ENCODE measurements around the gene HMGN4. TPM values are rescaled to one million over a fixed set of nuclear protein-coding genes. Genes with fewer than 3 reads are reported as not detected.

HMGN4 gene
- total and polyA plus RNA-seq, 2 of the 8 experiments (the other 6 are each of a cell fraction or from before 2014, with no cell fraction given): 23.4 to 66.4 TPM

DNA sequence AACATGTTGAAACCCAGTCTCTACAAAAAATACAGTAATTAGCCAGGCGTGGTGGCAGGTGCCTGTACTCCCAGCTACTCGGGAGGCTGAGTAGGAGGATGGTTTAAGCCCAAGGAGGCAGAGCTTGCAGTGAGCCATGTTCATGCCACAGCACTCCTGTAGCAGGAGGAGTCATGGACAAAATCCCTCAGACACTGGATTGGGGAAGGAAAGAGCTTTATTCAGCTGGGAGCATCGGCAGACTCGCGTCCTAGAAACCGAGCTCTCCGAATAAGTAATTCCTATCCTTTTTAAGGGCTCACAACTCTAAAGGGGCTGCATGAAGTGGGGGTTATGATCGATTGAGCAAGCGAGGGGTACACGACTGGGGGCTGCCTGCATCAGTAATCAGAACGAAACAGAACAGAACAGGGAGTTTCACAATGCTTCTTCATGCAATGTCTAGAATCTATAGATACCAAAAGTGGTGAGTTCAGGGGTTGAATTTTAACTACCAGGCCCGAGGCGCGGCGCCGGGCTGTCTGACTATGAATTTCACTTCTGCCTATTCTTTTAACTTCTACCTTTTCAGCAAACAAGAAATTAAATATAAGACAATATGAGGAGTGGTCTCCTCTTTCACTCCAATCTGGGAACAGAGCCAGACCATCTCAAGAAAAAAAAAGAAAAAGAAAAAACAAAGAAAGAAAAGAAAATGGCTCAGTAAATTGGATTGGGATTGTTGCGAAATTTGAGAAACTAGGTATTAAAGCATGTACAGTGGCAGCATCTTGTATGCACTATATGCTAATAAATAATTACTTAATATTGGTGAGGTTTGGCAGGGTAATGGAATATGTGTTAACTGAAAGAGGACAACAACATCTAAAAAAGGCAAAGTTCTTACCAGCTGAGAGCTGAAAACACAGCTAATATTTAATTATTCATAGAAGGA is 23.6 kb downstream of the HMGN4 start:
- H3K23me2 ChIP-seq (ENCODE audit: low read depth, low read length): no peaks in the 10 kb centered on the region
- no peak for TF ChIP-seq HDAC6 (IDR thresholded peaks at IDR 0.05; ENCODE audit: low read depth, low read length)
- peak; percentile 42; the same call in 1 of the 2 replicates for TF ChIP-seq CEBPB (IDR thresholded peaks at IDR 0.05; ENCODE audit: low read depth, low read length)
- no peak overlapping the region for H3K4me3 ChIP-seq (ENCODE audit: extremely low read depth in 1 of 4, insufficient read depth in 2 of 4, low read depth in 3 of 4, low read length in 4 of 4)
- H3K27ac ChIP-seq (ENCODE audit: low read depth, low read length): no peak overlapping the region
- no peak overlapping the region for H3K4me2 ChIP-seq (ENCODE audit: insufficient read depth in 1 of 2, low read depth in 2 of 2, low read length in 2 of 2)
- H3K23ac ChIP-seq (ENCODE audit: insufficient read length): no peak overlapping the region
- no peak overlapping the region for H3K4ac ChIP-seq (replicated peaks; ENCODE audit: insufficient read length, low read depth, low read length)
- H2BK20ac ChIP-seq (ENCODE audit: low read length): no peak overlapping the region
- no peaks in the 10 kb centered on the region for H3K36me3 ChIP-seq (ENCODE audit: control insufficient read depth in 2 of 4, insufficient read depth in 4 of 4, low read length in 3 of 4)
- WGBS, 2 experiments (ENCODE audit: extremely low coverage in 1 of 2, insufficient coverage in 1 of 2, insufficient read length in 1 of 2, insufficient replicate concordance in 2 of 2, low coverage in 1 of 2, low lambda C conversion rate in 2 of 2, missing lambda C conversion rate in 1 of 2): 92 to 100% methylated on average over 1 to 17 of the region's 17 CpGs
- H3K9ac ChIP-seq (replicated peaks in 1 of 4; ENCODE audit: extremely low read depth in 1 of 4, low read depth in 3 of 4, low read length in 3 of 4): no peak overlapping the region
- H3K18ac ChIP-seq (ENCODE audit: extremely low read depth, low read length): no peak overlapping the region
- no peaks in the 10 kb centered on the region for H3K27me3 ChIP-seq (replicated peaks in 1 of 4; ENCODE audit: control insufficient read depth in 3 of 4, extremely low read depth in 1 of 4, insufficient read depth in 3 of 4, low read length in 3 of 4)
- no peak overlapping the region for H2AFZ ChIP-seq (ENCODE audit: low read length)
- no peak overlapping the region for H2BK12ac ChIP-seq (ENCODE audit: low read depth, low read length)
- peak in 1 of 2 experiments; percentile 32 for DNase-seq (ENCODE audit: low read depth in 1 of 2, low spot score in 2 of 2)
- no peak overlapping the region for H2BK15ac ChIP-seq (ENCODE audit: low read length)
- no peak overlapping the region for H3K14ac ChIP-seq (ENCODE audit: insufficient read length)
- H3K4me1 ChIP-seq (replicated peaks in 1 of 4; ENCODE audit: control insufficient read depth in 3 of 4, insufficient read depth in 4 of 4, low read length in 3 of 4): no peaks in the 10 kb centered on the region
- ChIA-PET CTCF (ENCODE audit: partially characterized antibody) (interaction anchor here (0.6 to 1.4 kb wide), 2 partner anchors 32 to 220 kb away, joined by 3 read pairs; no protein-coding TSS in a partner anchor), POLR2A (ENCODE audit: partially characterized antibody) (interaction anchor here (0.6 to 1.2 kb wide), 3 partner anchors 24 to 259 kb away, joined by 3 to 4 read pairs (median 4); partner anchors contain the start of gene HMGN4)
- H3K56ac ChIP-seq (replicated peaks; ENCODE audit: insufficient read length, low read depth, low read length): no peak overlapping the region
- no peaks in the 10 kb centered on the region for H3K79me1 ChIP-seq (ENCODE audit: low read depth, low read length)
- no peak overlapping the region for H2BK5ac ChIP-seq (ENCODE audit: low read depth, low read length)
- H4K20me1 ChIP-seq (replicated peaks in 1 of 2; ENCODE audit: control insufficient read depth in 1 of 2, insufficient read depth in 2 of 2, low read length in 2 of 2): no peaks in the 10 kb centered on the region
- H4K91ac ChIP-seq (replicated peaks; ENCODE audit: insufficient read length, low read length): no peak overlapping the region
- no peak overlapping the region for H2BK120ac ChIP-seq (replicated peaks; ENCODE audit: low read depth, low read length)
- FAIRE-seq: no peak
- H4K5ac ChIP-seq (ENCODE audit: insufficient read length, low read depth, low read length): no peak overlapping the region
- H3K79me2 ChIP-seq (ENCODE audit: control insufficient read depth in 1 of 2, insufficient read depth in 2 of 2, low read length in 2 of 2): no peaks in the 10 kb centered on the region
- H4K8ac ChIP-seq (ENCODE audit: extremely low read depth, insufficient read depth, low read length): no peak overlapping the region
- H2AK5ac ChIP-seq (ENCODE audit: low read depth, low read length): no peak overlapping the region
- H3K9me3 ChIP-seq (ENCODE audit: insufficient read depth in 2 of 2, low read depth in 1 of 2, low read length in 1 of 2): 0 out of 4 replicates have a peak, but pooled peaks cover 0 to 2% of the 10 kb centered on the region in 2 experiments
